Measurements from ENCODE around the gene KNCN.

- TF ChIP-seq, protein P1, sequence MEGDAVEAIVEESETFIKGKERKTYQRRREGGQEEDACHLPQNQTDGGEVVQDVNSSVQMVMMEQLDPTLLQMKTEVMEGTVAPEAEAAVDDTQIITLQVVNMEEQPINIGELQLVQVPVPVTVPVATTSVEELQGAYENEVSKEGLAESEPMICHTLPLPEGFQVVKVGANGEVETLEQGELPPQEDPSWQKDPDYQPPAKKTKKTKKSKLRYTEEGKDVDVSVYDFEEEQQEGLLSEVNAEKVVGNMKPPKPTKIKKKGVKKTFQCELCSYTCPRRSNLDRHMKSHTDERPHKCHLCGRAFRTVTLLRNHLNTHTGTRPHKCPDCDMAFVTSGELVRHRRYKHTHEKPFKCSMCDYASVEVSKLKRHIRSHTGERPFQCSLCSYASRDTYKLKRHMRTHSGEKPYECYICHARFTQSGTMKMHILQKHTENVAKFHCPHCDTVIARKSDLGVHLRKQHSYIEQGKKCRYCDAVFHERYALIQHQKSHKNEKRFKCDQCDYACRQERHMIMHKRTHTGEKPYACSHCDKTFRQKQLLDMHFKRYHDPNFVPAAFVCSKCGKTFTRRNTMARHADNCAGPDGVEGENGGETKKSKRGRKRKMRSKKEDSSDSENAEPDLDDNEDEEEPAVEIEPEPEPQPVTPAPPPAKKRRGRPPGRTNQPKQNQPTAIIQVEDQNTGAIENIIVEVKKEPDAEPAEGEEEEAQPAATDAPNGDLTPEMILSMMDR (conservative IDR thresholded peaks at IDR 0.05; ENCODE audit: low read depth in 2 of 2), result no peak
- TF ChIP-seq ZNF331 (CRISPR knock-in tag; IDR thresholded peaks at IDR 0.05; ENCODE audit: low read depth), result no peak
- no peak for TF ChIP-seq EZH2 (IDR thresholded peaks at IDR 0.05; ENCODE audit: low read depth, unreplicated experiment)
Observed at GRCh38 chr1:46524843-46525242, 26.6 kb downstream of the KNCN start.
